NB4 (cell line): Measurements from ENCODE around the gene INSIG2.

ENCODE experiments used
- MYC ChIP-seq: IDR thresholded peaks from 2 replicates; pipeline ENCODE4 v1.6.1; 2011; ENCODE audit warnings: low read depth, low read length
- POLR2A ChIP-seq: IDR thresholded peaks from 2 replicates; pipeline ENCODE4 v1.6.1; 2011; ENCODE audit warnings: mild to moderate bottlenecking; ENCODE audit not compliant: insufficient read length; ENCODE audit errors: extremely low read depth
- TF ChIP-seq, protein P1 (sequence below): IDR thresholded peaks from one replicate; pipeline ENCODE4 v1.5.1; 2012; ENCODE audit warnings: low read depth, low read length
- TF ChIP-seq, protein P2 (sequence below): IDR thresholded peaks from 2 replicates; pipeline ENCODE4 v1.6.1; 2011; ENCODE audit warnings: low read depth, low read length

DNA sequence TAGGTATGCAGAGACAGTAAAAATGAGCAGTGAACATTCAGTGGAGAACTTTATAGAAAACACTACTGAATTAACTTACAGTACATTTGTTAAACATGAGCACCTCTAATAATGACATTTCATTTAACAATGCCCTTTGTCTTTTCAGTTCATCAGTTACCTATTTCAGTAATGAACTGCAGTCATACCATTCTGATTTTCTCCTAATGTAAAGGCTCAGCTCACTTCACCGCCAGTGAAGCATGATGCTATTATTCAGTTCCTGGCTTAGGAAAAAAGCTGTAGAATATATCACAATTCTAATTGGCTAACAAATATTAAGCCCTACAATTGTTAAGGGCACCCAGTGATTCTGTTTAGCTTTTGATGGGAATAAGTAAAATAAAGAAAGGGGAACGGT, 37.3 kb upstream of the INSIG2 start:
- TF ChIP-seq POLR2A, result no peak
- TF ChIP-seq, protein P1, sequence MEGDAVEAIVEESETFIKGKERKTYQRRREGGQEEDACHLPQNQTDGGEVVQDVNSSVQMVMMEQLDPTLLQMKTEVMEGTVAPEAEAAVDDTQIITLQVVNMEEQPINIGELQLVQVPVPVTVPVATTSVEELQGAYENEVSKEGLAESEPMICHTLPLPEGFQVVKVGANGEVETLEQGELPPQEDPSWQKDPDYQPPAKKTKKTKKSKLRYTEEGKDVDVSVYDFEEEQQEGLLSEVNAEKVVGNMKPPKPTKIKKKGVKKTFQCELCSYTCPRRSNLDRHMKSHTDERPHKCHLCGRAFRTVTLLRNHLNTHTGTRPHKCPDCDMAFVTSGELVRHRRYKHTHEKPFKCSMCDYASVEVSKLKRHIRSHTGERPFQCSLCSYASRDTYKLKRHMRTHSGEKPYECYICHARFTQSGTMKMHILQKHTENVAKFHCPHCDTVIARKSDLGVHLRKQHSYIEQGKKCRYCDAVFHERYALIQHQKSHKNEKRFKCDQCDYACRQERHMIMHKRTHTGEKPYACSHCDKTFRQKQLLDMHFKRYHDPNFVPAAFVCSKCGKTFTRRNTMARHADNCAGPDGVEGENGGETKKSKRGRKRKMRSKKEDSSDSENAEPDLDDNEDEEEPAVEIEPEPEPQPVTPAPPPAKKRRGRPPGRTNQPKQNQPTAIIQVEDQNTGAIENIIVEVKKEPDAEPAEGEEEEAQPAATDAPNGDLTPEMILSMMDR, result no peak
- no peak for TF ChIP-seq MYC
- TF ChIP-seq, protein P2, sequence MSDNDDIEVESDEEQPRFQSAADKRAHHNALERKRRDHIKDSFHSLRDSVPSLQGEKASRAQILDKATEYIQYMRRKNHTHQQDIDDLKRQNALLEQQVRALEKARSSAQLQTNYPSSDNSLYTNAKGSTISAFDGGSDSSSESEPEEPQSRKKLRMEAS, result no peak
